GM21515 (cell line): ENCODE results near the gene PCDHB9.
"Not testable (repeated sequence)": the region's sequence is repeated elsewhere in the genome, so short reads cannot be mapped to it uniquely, and the experiment has no call there.

Experiments
- ATAC-seq: cut with Tn5 transposase; IDR thresholded peaks from one replicate; pipeline ENCODE4 v1.9.1; 2021; ENCODE audit not compliant: unreplicated experiment

Gene PCDHB9

DNA sequence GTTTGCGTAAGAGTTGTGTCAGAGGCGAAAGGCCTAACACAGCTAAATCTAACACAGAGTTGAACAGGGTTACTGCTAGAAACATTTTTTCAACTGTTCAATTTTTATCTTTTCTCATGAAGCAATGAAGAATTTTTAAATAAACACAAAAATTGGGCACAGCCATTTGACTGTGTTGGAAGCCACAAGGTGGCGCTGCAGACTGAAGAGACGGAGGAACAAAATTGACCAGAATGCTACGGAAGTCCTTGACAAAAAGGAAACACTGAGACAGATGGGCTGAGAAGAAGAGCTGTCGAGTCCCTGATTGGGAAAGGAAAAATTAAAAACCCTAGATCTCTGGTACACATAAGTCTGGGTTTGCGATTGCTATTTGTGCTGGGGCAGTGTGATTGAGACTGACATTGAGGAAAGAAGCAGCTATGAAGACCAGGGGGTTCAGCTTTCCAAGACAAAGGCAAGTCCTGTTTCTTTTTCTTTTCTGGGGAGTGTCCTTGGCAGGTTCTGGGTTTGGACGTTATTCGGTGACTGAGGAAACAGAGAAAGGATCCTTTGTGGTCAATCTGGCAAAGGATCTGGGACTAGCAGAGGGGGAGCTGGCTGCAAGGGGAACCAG is at the start of gene PCDHB9:
PCDHB9 (plus strand) TSS at position 265 of the 616 bp plus-strand sequence; CDS start at position 423, 158 bp downstream.
- no peak for ATAC-seq

GRCh38 chr5:141137346-141137745 is 49.6 kb upstream of the PCDHB9 start:
- not testable (repeated sequence) for ATAC-seq

- no peak for ATAC-seq
Measured at GRCh38 chr5:141149812-141150211, 37.1 kb upstream of the PCDHB9 start, which contains the start of gene PCDHB6. Gene PCDHB6 (plus strand): TSS chr5:141150057. CDS start chr5:141150258, 201 bp downstream.

- ATAC-seq, result no peak
Measured at GRCh38 chr5:141150224-141150992, 36.6 kb upstream of the PCDHB9 start.

DNA sequence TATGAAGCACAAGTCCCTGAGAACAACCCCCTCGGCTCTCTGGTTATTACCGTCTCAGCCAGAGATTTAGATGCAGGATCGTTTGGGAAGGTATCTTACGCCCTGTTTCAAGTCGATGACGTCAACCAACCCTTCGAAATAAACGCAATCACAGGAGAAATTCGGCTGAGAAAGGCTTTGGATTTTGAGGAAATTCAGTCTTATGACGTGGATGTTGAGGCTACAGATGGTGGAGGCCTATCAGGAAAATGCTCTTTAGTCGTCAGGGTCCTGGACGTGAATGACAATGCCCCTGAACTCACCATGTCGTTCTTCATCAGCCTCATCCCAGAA is 36.0 kb upstream of the PCDHB9 start:
- no peak for ATAC-seq

GRCh38 chr5:141151632-141152031 is 35.3 kb upstream of the PCDHB9 start:
- not testable (repeated sequence) for ATAC-seq

DNA sequence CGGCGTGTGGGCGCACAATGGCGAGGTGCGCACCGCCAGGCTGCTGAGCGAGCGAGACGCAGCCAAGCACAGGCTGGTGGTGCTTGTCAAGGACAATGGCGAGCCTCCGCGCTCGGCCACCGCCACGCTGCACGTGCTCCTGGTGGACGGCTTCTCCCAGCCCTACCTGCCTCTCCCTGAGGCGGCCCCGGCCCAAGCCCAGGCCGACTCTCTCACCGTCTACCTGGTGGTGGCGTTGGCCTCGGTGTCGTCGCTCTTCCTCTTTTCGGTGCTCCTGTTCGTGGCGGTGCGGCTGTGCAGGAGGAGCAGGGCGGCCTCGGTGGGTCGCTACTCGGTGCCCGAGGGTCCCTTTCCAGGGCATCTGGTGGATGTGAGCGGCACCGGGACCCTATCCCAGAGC is 34.9 kb upstream of the PCDHB9 start:
- ATAC-seq, result not testable (repeated sequence)

DNA sequence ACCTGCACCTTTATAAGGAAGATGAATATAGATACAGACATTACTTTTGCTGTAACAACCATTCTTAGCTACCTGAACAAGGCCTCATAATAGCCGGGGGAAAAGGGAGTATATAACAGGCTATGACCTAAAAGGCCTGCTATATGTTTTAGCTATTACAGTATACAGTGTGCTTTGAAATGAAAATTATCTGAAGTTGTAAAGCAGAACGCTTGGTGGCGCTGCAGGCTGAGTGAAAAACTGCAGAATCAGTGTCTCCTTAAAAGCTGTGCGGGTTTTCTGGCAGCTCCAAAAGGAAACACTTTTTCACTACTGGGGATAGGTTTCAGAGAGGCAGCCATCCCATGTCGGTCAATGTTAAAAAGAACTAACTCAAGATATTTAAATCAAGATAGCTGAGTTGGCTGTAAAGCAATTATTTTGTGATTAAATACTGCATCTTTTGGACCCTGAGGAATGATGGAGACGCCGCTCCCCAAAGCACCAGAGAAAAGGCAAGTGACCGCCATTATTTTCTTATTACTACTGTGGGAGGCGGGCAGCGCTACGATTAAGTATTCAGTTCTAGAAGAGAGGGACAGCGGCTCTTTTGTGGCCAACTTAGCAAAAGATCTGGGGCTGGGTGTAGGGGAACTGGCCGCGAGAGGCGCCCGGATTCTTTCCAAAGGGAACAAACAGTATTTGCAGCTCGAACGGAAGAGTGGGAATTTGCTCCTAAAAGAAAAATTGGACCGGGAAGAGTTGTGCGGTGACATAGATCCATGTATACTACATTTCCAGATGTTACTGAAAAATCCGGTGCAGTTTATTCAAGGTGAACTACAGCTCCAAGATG is 31.2 kb upstream of the PCDHB9 start:
- no peak for ATAC-seq

GRCh38 chr5:141157356-141157755 is 29.6 kb upstream of the PCDHB9 start:
- ATAC-seq, result not testable (repeated sequence)

GRCh38 chr5:141157901-141158300 is 29.1 kb upstream of the PCDHB9 start:
- not testable (repeated sequence) for ATAC-seq

DNA sequence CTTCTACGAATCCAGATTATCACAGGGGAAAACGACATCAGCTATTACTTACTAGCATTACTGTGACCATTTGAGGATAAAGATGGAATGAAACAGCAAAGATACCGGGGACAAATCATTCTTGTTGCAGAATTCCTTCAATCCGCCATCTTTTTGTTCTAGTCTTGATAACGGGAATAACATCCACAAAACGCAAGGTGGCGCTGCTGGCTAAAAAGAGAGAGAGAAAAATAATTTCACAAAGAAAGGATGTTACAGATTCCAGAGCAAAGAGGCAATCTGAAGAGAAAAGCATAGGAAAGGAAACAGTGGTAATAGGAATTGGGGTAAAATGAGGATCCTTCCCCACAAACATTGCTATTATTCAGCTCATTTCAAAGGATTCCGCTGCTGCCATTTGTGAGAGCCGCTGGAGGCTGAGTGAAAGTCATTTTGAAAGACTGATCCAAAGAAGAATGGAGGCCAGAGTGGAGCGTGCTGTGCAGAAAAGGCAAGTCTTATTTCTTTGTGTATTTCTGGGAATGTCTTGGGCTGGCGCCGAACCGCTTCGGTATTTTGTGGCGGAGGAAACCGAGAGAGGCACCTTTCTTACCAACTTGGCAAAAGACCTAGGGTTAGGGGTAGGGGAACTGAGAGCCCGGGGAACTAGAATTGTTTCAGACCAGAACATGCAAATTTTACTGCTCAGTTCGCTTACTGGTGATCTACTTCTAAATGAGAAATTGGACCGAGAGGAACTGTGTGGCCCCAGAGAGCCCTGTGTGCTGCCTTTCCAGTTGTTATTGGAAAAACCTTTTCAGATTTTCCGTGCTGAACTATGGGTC is 14.4 kb upstream of the PCDHB9 start, which contains the start of gene PCDHB7:
PCDHB7 (plus strand) TSS at position 264 of the 824 bp plus-strand sequence; CDS start at position 456, 192 bp downstream.
- ATAC-seq, result no peak

GRCh38 chr5:141174291-141175104 is 12.5 kb upstream of the PCDHB9 start:
- ATAC-seq, result not testable (repeated sequence)

- ATAC-seq, result no peak
Measured at GRCh38 chr5:141175933-141176332, 11.0 kb upstream of the PCDHB9 start.

DNA sequence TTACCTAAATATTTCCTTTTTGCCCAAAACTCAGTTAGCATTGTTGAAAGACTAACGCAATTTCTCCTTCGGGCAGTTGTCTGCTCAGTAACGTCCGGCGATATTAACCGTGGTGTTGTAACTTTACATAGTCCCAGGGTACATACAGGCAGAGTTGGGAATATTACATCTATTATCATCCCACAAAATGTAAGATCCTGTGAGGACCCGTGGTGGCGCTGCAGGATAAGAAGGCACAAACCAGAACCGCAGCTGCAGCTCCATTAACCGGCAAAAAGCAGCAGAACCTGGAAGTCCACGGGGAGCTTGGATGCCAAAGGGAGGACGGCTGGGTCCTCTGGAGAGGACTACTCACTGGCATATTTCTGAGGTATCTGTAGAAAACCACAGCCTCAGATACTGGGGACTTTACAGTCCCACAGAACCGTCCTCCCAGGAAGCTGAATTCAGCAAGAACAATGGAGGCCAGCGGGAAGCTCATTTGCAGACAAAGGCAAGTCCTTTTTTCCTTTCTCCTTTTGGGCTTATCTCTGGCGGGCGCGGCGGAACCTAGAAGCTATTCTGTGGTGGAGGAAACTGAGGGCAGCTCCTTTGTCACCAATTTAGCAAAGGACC is 9.3 kb upstream of the PCDHB9 start, which contains the start of gene PCDHB8:
PCDHB8 (plus strand) TSS at position 214 of the 615 bp plus-strand sequence; CDS start at position 459, 245 bp downstream.
- not testable (repeated sequence) for ATAC-seq

DNA sequence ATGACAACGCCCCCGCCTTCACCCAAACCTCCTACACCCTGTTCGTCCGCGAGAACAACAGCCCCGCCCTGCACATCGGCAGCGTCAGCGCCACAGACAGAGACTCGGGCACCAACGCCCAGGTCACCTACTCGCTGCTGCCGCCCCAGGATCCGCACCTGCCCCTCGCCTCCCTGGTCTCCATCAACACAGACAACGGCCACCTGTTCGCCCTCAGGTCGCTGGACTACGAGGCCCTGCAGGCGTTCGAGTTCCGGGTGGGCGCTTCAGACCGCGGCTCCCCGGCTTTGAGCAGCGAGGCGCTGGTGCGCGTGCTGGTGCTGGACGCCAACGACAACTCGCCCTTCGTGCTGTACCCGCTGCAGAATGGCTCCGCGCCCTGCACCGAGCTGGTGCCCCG is 7.6 kb upstream of the PCDHB9 start:
- ATAC-seq, result not testable (repeated sequence)

DNA sequence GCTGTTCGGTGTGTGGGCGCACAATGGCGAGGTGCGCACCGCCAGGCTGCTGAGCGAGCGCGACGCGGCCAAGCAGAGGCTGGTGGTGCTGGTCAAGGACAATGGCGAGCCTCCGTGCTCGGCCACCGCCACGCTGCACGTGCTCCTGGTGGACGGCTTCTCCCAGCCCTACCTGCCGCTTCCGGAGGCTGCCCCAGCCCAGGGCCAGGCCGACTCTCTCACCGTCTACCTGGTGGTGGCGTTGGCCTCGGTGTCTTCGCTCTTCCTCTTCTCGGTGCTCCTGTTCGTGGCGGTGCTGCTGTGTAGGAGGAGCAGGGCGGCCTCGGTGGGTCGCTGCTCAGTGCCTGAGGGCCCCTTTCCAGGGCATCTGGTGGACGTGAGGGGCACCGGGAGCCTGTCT is 7.1 kb upstream of the PCDHB9 start:
- not testable (repeated sequence) for ATAC-seq

GRCh38 chr5:141180313-141180712 is 6.6 kb upstream of the PCDHB9 start:
- no peak for ATAC-seq

DNA sequence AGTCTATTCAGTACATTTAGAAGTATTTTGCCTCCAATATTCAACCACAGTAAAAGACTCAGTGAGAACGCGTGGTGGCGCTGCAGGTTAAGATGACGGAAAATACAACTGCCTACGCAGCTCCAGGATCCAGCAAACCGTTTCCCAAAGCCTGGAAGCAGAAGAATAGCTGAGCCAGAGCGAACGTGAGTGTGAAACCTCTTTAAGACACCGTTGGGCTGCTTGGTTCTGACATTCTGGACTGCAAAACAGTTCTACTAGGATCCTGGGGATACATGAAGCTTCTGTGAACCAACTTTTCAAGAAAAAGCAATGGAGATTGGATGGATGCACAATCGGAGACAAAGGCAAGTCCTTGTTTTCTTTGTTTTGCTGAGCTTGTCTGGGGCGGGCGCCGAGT is 4.7 kb upstream of the PCDHB9 start, which contains the start of gene PCDHB16:
PCDHB16 (plus strand) TSS at position 140 of the 400 bp plus-strand sequence; CDS start at position 313, 173 bp downstream.
- no peak for ATAC-seq
